Activated CD8-positive, alpha-beta memory T cell treated with anti-CD3 and anti-CD28 coated beads for 48 hours (primary cell): ENCODE measurements around the gene TRIM44.
"Not testable (repeated sequence)": the region's sequence is repeated elsewhere in the genome, so short reads cannot be mapped to it uniquely, and the experiment has no call there.

Source experiments
- DNase-seq, 3 experiments: peaks; one replicate each; pipeline ENCODE4 v3.0.0-alpha.2; 2020; ENCODE audit warnings: low read depth in 2 of 3, low spot score in 2 of 3

Gene TRIM44

DNA sequence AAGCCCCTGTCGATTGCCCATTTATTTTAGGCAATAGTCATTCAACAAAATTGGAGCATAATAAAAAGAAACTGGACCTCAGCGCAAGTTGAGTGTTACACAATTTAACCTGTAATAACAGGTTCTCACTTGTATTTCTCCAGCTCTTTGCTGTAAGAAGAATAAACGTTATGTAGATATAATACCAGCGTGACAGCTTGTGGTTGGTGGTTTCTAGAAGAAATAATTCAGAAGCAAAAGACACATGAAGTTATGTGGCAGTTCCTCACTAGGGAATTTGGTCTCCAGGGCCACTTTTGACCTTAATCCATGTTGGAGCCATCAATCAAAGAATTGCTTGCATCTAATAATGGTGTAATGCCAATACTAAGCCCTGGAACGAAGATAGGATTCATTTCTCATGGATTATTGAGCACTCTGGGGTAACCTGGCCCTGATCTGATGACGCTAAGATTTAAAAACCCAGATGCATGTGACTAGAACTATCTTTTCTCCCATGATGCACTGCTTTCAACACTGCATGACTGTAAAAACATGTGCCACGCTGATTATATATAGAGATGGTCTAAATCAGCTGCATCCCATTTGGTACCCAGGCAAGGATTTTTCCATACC lies 151.6 kb downstream of the TRIM44 start:
- DNase-seq: no peak

DNA sequence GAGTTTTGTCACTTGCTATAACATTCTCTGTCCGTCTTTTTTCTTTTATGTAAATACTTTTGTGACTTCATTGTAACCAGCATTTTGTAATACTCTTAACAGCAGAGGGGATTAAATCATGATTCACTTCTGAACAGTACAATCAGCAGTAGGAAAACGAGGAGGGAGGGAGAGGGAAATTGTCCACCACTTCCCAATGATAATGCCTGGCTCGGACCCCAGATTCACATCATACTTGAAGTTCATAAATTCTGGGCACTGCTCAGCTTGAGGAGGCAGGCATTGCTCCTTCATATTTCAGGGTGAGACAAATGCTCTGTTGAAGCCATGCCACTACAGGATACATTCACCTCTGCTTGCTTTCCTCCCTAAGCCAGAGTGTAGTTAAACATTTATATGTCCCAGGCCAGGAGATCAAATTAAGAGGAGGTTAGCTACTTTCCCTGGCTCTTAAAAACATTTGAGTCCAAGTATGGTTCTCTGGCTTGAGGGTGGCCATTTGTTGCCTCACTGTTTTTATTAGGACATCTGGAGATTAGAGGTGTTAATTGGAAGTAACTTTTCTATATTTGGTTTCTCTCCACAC lies 152.2 kb downstream of the TRIM44 start:
- no peak for DNase-seq

- DNase-seq: no peak
Observed at GRCh38 chr11:35815556-35816315, 153.2 kb downstream of the TRIM44 start.

DNA sequence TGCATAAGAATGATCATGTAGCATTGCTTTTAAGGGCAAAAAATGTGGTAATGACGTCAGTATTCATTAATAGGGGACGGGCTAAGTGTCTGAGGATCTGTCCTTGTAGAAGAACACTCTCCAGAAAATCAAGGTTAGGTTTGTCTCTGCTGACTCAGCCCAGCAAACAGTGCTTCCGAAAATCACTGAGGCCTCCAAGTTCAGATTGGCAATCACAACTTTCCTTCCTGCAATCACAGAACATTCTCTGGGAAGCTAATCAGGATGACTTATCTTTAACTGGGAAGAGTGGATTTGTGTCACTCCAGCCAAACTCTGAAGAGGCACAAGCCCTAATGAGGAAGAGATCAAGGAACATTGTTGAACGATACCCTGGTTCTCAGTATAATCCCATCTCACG lies 158.0 kb downstream of the TRIM44 start:
- DNase-seq: no peak

GRCh38 chr11:35822815-35823495 lies 160.4 kb downstream of the TRIM44 start:
- DNase-seq: no peak

GRCh38 chr11:35823742-35824298 lies 161.2 kb downstream of the TRIM44 start:
- DNase-seq: no peak

GRCh38 chr11:35825386-35825785 lies 162.8 kb downstream of the TRIM44 start:
- DNase-seq: no peak

DNA sequence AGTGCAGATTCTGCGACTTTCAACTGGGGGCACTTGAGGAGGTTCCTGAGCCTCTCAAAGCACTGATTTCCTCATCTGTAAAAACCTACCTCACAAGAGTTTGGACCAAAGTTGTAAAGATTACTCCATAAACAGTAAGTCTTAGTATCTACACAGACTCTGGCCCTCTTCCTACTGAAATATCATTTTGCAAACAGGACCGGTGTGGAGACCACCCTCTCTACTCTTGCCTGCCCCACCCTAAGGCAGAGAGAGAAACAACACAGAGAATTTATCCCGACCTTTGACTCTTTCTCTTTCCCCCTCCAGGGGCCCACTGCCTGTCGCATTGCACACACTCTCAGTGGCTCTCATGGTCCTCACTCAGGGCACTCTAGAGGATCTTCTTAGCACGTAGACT lies 163.4 kb downstream of the TRIM44 start:
- no peak for DNase-seq

GRCh38 chr11:35826949-35827348 lies 164.4 kb downstream of the TRIM44 start:
- no peak for DNase-seq

- DNase-seq: no peak
Observed at GRCh38 chr11:35836205-35836604, 173.6 kb downstream of the TRIM44 start.

GRCh38 chr11:35838071-35838470 lies 175.5 kb downstream of the TRIM44 start:
- DNase-seq: no peak

DNA sequence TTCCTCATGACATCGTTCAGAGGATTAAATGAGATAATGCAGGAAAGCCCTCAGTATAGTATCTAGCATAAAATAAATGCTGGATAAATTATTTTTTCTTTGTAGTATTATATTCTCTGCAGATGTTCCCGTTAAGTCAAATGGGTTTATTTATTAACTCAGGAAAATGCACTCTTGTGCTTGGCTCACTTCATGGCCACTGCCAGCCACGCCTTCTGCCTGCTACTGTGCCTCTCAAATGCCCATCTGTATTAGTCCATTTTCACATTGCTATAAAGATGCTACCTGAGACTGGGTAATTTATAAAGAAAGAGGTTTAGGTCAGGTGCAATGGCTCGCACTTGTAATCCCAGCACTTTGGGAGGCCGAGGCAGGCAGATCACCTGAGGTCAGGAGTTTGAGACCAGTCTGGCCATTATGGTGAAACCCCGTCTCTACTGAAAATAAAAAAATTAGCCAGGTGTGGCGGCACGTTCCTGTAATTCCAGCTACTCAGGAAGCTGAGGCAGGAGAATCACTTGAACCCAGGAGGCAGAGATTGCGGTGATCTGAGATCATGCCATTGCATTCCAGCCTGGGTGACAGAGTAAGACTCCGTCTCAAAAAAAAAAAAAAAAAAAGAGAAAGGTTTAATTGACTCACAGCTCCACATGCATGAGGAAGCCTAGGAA lies 176.3 kb downstream of the TRIM44 start:
- not testable (repeated sequence) for DNase-seq

DNA sequence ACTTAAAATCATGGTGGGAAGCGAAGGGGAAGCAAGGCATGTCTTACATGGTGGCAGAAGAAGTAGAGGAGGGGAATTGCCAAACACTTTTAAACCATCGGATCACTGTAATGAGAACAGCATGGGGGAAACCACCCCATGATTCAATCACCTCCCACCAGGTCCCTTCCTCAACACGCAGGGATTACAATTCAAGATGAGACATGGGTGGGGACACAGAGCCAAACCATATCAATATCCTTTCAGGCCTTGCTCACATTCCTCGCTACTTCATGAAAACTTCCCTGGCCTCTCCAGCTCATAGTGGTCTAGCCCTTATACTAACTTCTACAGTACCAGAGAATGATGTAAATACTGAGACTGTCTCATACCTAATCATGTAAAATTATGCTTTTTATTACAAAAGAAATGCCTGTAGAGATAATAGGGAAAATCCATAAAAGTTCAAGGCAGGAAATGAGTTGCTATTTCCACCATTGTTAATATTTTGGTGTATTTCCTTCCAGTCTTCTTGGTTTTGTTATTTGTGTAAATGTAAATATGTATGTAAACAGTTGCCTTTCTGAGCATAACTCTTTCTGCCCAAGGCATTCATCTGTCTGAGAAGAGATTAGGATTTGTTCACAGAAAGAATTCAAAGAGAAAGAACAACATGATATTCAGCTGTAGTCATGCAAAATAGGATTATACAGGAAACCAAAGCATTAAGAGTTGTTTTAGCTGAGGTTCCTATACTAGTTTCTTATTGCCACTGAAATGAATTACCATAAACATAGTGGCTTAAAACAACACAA lies 177.0 kb downstream of the TRIM44 start:
- DNase-seq: no peak

DNA sequence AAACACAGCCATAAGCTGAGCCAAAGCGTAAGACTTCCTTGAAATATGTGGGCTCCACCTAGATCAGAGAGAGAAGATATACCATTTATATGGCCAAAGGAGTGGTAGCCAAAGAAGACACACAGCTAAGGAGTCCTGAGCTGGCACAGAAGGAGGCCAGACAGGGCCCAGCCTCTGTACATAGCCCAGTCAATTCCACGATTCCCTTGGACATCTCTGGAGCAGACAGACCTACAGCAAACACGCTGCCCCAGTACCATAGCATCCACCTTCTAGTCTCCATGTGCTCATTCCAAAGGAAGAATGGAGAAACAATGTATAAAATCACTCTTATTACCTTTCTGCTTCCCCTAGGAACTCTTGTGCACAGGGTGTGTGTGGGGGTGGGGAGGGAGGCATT lies 179.2 kb downstream of the TRIM44 start:
- DNase-seq: no peak

GRCh38 chr11:35842958-35843357 lies 180.4 kb downstream of the TRIM44 start:
- DNase-seq: no peak

DNA sequence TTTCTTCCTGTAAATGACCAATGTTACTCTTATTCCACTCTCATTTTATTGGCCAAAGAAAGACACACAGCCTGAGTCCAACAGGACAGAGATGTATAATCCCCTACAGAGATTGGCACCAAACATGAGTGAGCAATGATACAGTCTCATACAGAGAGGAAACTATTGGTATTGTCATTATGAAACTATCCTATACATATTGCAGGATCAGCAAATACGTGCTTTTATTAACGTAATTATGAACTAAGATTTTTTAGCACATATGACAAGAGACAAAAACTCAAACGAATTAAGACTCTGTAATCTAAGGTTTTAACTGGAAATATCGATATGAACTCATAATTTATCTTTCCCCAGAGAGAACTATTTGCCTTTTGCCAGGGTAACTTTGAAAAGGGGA lies 182.0 kb downstream of the TRIM44 start:
- no peak for DNase-seq

DNA sequence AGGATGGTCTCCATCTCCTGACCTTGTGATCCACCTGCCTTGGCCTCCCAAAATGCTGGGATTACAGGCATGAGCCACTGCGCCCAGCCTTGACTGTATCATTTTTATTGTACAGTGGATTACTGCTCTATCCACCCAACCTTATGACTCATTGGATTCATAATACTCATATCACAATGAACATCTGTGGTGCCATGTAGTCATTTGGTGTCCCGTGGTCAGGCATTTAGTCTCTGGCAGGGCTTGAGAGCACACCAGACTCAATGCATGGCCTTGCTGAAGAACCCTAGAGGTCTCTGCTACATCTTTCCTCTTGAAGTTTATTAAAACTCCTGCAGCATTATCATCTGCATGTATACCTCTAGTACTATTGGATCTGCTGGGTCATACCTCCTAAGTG lies 183.3 kb downstream of the TRIM44 start:
- DNase-seq: no peak

GRCh38 chr11:35846874-35847273 lies 184.3 kb downstream of the TRIM44 start:
- DNase-seq: no peak

- no peak for DNase-seq
Observed at GRCh38 chr11:35847473-35847872, 184.9 kb downstream of the TRIM44 start.

GRCh38 chr11:35848616-35849015 lies 186.0 kb downstream of the TRIM44 start:
- no peak for DNase-seq
